ENCODE data around the gene NAA10.

The NAA10 gene

DNA sequence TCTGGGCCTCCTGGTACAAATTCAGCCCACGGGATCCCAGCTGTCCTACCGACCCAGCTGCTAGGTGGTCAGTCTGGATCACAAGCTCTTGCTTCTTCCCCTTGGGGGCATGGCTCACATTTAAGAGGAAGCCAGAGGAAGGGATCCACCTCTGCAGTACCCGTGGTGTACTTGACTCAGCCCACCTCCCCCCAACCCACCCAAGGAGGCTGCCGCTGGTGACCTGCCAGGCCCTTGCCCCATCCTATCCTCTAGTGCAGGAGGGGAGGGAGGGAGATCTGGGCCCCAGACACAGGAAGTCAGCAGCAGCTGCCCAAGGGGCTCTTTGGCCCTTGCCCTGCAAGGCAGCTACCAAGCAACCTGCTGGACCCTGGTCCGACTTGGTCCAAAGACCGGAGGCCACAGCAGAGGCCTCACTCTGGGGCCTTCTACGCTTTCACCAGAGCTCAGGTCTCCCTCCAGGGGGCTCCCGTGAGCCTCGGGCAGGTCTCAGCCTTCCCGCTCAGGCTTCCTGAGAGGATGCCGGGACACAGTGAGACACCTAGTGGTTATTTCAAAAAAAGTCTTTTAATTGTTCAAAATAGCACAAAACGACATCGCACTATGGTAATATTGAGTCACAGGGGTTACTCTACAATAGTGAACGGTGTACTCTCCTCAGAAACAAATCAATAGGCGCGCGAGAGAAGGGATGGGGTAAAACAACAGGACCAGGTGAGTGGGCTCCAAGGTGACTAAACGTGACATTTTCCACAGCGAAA lies 12.4 kb upstream of the NAA10 start:
- peak; percentile 66 for DNase-seq

DNA sequence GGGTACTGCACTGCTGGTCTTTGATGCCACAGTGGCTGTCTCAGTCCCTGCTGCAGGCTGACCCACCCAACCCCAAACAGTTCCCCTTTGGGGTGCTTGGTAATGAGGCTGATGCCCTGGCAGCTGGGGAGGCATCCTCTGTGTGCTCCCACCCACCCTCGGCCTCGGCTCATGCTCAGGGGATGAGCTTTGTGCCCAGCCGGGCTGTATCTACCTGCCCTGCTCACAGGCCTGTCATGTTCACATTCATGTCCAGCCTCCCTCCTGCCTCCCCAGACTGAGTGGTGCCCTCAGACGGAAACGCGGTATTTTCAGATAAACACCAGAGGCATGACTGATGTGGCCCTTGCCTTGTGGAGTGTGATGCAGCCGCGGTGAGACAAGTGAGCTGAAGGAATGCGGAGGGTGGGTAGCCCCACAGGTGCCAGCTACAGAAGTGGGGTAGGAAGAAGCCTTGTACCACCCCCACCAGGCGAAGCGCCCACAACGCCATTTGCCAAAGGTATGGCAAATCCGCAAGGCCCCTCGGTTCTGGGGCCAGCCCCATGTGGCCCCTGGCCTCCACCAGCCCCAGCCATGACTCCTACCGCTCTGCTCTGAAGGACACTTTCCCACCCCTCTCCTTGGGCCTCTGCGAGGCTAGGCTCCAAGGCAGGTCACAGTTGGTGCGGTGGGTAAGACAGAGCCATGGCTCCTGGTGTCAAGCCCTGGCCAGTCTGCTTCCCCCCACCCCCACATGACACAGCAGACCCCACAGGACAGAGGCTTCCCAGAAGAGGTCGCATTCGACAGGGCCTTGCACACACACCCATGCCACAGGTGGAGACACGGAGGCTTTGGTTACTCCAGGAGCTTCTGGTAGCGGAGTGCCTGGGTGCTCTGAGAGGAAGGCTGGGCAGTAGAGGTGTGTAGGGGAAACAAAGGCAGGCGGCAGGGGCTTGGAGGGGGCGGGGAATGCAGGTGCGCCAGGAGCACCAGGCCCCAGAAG lies 11.4 kb upstream of the NAA10 start:
- DNase-seq = no peak

DNA sequence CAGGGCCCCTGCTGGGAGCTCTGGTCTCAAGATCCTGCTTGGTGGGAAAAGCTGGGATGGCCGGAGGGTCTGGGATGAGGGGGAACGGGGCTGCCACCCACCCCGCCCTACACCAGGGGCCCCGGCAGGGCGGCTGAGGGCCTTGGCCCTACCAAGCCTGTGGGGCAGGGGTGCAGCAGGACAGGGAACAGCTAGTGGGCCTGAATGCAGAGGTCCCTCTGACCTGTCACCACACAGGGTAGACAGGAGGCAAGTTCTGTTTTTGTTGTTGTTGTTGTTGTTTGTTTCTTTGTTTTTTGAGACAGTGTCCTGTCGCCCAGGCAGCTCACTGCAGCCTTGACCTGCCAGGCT lies 9.9 kb upstream of the NAA10 start:
- DNase-seq = no peak

DNA sequence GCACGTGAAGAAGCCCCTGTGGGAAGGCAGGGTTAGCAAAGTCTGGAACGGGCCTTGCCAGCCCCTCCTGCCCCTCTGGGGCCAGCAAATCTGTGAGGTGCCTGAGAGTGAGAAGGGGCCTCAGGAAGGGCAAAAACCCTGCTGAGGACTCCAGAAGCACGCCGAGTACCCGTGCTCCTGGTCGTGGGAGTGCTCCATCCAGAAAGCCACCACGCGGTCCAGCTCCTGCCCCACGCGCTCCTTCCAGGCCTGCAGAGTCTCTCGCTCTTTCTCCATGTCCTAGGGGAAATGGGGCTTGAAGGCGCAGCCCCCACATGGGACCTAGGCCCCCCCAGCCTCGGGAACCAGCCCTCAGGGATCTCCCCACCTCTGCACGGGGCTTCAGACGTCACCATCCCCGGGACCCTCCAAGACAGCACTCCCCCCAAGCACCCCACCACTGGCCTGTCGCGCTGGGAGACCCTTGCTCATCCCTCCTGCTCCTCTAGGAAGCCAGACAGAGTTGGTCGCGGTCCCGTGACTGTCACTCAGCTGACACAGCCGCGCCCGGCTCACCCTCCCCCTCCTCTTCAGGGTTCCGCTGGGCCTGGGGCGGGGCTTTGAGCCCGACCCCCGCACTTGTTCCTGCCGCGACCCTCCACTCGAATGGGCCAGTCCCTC lies 9.4 kb upstream of the NAA10 start, which contains the start of gene RENBP:
Gene RENBP (minus strand): TSS at position 504 of the 660 bp plus-strand sequence. CDS start 33 bp downstream, at position 471.
- DNase-seq = peak; percentile 81

DNA sequence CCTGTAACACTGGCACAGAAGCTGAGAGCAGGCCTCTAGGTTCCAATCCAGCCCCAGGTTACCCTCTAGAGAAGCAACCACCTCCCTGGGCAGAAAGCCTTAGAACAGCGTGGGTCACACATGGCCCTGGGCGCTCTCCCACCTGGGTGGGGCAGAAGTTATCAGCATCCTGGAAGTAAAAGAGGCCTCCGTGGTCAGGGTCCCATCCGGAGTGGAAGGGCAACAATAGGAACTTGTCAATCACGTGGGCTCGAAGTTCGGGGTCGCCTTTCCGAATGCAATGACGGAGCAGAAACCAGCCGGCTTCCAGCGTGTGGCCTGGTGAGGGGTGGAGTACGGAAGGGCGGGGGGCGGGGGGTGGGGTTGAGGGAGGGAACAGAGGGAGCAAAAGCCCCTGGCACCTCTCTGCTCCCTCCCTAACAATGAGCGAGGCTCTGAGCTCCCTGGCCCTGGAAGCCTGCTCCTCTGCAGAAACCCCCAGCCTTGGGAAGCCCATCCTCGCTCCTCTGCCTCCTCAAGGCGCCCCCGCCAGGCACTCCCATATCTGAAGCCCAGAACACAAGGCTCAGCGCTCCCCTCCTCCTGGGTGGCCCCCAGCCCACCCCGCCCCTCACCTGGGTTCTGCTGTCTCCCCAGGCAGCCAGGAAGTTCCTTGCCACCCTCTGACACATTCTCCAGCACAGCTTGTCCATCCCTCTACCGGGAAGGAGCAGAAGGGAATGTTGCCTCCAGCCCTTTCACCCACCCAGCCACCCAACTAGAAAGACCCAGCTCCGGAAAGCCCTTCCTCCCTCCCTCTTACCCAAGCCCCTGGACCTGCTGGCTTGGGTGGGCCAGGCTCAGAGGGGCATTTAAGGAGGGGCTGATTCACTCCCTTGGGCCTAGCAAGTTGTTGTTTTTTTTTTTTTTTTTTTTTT lies 6.8 kb upstream of the NAA10 start:
- no peak for DNase-seq

DNA sequence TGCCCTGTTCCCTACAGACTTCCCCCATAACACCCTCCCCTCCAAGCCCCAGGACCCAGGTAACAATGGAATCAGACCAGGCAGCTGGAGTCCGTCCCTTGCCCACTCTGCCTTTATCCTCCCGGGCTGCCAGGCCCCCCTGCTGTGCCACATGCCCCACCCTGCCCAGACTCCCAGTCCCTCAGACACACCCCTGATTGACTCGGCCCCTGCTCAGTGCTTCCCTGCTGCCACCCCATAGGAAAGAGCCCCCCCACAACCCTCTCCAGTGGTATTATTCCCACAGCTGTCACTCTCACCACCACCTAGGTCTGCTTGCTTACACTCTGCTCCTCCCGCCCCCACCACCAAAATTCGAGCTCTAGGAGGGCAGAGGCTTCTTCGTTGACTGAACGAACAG lies 4.7 kb upstream of the NAA10 start:
- DNase-seq = no peak

DNA sequence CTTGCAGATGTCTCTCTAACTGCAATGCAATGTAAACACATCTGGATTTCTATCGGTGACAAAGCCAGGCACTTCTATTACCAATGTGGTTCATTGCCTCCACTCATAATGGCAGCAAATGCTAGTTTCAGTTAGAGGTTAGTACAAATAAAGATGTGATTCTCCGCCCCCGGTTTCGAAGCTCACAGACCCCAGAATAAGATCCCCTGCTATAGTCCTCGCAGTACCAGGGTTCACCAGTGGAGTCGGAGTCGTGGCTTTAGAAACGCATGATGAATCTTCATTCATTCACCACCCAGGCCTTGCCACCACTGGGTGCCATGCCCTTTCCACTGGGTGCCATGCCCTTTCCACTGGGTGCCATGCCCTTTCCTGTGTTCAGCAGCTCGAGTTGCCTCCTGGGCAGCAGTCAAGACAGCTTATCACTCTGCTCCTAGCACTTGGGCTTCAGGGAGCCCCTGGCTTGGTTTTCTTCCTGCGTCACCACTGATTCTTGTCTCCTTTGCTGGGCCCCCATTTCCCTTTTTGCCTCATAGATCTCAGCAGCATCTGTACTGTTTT lies 3.5 kb upstream of the NAA10 start:
- no peak for DNase-seq

DNA sequence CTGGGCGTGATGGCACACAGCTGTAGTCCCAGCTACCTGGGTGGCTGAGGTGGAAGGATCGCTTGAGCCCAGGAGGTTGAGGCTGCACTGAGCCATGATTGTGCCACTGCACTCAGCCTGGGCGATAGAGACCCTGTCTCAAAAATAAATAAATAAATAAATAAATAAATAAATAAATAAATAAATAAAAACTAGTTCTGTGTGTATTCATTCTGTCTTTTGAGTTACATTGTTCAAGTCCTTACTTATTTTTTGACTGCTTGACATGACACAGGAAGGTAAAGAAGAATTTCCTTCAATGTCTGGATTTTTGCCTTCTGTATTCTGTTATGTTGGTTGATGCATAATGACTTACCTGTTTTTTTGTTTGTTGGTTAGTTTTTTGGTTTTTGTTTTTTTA lies 2.2 kb upstream of the NAA10 start:
- DNase-seq = no peak

DNA sequence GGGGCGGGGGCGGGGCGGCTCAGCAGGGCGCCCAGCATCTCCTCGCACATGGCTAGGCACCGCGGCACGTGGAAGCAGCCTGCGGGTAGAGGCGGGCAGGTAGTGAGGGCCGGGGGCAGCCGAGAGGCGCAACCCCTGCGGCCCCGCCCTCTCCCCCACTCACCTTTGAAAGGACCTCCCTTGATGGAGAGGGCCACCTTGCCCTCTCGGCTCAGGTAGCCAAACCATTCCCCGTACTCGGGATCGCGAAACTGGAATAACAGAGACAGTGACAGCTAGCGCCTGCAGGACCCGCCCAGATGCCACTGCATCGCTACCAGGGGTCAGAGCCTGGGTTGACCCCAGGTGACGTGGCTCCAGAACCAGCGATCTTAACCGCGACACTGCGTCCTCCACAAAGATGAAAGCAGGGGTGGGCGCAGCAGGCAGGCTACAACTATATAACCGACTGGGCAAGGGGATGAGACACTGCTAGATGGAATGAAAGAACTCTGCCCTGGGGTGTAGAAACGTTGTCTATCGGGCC lies 552 bp upstream of the NAA10 start:
- DNase-seq = no peak

DNA sequence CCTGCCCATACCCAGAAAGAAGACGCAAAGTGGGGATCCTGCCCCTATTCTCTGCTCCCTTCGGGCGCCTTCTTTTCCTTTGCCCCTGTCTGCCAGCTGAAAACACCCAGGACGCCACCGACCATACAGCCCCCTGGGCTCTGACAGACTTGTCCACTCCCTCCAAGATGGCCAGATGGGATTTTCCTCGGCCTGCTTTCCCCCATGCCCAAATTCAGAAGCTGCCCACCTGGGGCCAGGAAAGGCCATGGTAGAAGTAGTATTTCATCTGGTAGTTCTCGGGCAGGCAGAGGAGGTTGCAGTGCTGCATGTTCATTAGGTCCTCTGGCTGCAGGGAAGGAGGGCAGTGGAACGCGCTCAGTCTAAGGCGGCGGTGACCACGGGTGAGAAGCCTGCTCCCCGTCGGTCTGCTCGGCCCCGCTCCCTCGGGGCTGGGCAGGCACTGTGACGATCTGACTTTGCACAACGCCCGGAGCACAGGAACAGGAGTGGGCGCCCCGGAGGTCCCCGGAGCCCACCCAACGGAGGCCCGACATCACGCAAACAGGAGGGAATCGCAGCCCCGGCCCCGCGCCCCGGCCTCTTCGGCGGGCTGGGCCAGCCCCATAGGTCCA lies 582 bp downstream of the NAA10 start:
- no peak for DNase-seq

DNA sequence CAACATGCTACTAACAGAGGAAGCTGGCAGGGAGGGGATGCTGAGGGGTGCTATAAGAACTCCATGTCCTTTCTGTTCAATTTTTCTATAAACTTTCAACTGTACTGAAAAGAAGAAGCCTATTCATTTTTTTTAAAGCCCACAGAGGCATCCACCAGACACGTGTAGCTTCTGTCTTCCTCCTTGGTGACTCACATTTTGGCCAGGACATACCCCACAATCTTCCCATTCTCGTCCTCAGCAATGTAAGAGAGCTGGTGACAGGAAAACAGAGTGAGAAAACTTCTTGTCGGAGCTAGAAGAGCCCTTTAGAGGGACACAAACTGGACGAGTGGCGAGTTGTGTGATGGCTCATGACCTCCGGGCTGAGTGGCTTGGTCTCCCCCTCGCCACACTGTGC lies 1.1 kb downstream of the NAA10 start:
- DNase-seq = no peak

DNA sequence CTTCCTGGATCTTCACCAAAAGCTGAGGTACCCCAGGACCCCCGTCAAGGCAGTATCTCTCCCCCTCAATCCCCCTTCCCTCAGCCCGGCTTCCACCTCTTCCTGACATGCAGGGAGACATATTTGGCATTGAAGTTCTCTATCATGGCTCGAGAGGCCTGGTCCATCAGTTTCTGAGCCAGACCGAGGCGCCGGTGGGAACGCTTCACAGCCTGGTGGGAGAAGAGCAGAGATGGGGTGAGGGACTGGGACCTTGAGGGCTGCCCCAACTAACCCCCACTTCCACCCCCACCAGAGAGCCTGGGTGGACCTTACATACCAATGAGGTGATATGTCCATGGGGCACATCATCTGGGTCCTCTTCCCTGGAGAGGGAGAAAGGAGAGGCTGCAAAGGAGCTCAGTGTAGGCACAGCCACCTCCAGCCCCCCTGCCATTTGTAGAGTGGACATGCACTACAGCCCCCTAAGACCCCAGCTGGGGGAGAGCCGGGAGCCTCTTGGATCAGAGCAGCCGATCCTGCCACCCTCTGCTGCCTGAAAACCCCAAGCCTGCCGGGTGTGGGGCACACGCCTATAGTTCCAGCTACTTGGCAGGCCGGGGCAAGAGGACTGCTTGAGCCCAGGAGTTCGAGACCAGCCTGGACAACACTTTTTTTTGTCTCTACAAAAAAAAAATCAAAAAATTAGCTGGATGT lies 2.5 kb downstream of the NAA10 start:
- no peak for DNase-seq

DNA sequence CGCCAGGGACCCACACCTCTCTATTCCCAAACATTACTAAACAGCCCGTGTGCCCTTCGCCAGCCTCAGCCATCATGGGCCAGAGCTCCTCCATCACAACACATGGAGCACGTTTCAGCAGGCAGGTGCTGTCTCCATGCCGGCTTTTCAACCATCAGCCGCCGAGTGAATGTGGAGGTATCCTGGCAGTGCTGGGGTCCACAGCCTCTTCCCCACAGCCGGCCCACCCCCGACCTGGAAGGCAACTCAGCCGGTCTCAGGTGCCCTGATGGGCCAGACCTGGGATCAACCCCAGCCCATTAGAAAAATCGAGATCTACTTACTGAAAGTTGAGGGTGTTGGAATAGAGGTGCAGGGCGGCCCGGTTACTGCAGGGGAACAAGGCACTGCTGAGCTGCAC lies 3.1 kb downstream of the NAA10 start:
- no peak for DNase-seq

DNA sequence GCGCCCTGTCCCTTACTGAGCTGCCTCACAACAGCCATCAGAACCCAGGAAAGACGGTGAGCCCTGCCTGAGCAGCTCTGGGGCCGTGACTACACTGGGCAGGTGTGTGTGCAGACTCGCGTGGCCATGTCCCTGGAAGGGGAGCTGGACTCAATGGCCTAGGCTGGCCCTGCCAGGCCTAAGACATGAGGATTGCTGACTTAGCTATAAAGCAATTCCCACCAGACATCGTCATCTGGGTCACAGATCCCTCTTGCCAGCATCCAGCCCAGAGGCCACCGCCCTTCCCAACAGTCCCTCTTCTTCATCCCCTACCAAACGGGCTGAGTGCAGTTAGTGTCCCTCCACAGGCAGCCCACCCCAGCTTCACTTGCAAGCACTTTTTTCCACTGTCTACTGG lies 3.7 kb downstream of the NAA10 start:
- DNase-seq = no peak

DNA sequence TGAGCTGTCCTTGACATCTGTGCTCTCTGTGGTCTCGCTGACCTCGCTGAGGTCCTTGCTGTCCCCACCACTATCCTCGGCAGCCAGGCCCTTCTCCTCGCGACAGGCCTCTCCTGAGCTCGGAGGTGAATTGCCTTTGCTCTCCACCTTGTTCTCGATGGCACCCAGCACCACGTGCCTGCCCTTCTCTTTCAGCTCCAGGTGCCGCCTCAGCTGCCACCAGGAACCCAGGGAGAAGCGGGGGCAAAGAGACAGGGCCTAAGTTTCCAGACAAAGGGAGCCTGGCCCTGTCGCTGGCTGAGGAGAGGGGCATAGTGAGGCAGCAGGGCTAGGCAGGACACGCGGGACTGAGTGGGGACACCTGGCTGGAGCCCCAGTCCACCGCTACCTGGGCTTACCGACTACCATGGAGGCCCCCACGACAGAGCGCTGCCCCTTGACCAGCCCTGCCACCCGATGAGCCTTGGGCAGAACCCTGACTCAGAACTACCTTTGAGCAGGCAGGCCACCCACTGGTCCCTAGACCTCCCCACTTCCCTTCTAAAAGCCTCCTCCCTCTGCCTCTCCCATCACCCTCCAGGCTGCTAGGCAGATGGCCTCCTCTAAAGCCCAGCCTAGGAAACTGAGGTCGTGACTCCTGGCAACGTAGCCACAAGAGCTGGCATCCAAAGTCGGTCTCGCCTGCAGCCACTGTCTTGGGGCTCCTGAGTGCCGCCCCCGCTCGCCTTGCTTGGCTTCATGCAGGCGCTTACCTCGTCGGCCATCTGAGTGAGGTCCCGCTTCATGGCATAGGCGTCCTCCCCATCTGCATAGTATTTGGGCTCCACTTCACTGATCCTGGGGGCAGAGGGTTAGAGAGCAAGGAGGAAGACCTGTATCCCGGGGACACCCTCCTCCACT lies 4.6 kb downstream of the NAA10 start:
- DNase-seq = no peak

DNA sequence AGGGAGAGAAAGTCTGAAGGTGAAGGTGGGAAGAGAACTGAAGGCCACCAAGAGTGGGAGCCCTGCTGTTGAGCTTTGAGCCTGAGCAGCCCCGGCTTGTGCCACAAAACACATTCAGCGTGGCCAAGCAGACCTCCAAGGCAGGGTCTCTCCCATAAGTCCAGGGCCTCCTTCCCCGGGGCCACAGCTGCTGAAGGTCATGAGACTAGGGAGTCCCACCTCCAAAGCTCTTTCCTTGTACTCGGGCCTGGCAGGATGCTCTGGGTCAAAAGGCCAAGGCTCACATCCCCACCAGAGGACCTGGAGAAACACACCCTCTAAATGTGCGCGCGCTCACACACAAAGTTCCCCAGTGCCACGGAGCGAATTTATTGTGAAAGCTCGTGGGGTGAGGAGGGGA lies 5.3 kb downstream of the NAA10 start:
- DNase-seq = no peak

DNA sequence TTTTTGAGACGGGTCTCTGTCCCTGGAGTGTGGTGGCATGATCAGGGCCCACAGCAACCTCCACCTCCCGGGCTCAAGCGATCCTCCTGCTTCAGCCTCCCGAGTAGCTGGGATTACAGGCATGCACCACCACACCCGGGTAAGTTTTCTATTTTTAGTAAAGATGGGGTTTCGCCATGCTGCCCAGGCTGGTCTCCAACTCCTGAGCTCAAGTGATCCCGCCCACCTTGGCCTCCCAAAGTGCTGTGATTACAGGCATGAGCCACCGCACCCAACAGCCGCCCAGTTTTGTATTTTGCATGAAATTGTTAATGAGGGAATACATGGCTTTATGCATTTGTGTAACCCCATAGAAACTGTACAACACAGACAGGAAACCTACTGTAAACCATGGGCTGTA lies 6.0 kb downstream of the NAA10 start:
- no peak for DNase-seq

DNA sequence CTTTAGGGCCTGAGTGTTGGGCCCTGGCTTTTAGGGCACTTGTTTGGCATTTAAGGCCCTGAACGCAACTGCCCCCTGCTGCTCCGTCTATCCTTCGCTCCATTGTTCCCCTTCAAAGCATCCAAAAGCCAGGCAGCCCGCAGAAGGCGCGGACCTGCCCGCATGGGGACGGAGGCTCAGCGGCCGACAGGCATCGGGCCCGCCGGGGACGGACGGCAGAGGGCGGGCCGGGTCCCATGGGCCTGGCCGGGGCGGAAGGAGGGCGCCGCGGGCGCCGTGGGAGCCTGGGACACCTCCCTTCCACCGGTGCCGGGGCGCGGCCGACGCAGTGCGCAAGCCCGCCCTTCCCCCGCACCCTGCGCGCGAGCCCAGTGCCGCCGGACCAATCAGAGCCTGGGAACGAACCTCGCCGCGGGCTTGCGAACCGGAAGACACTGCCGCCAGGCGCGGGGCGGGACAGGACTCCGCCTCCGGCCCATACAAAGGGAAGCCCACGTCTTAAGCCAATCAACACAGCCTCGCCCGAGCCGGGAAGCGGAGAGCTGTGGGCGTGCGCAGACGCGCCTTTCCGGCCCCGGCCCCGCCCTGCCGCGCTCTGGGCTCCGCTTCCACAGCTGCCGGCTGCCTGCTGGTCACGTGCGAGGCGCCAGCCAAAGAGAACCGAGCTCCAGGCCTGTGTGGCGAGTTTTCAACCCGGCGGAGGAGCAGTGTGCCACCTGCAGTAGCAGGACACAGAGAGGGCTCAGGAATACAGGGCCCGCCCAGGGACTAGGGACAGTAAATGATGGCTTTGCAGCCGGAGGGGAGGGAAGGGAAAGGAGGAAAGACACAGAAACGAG lies 6.7 kb downstream of the NAA10 start:
- peak; percentile 94 for DNase-seq

DNA sequence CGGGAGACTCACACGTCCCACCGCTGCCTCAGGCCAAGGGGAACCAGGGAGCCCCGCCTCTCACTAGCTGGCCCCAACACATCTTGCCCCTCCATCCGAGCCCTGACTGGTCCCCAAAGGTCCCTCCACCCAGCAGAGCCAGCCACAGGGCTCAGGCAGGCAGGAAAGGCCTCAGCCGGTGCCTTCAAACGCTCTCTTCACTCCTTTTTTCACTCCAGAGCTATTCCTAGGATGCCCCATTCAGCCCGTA lies 7.2 kb downstream of the NAA10 start:
- DNase-seq = peak; percentile 62
